HG03439 (cell line): ENCODE measurements around the gene UNKL.
A peak's percentile ranks its signal among the peaks of the same experiment; 100 is the strongest.

Experiments
- ATAC-seq: cut with Tn5 transposase; IDR thresholded peaks from one replicate; pipeline ENCODE4 v1.9.1; 2021; ENCODE audit warnings: mild to moderate bottlenecking, moderate library complexity; ENCODE audit not compliant: unreplicated experiment

The UNKL gene

DNA sequence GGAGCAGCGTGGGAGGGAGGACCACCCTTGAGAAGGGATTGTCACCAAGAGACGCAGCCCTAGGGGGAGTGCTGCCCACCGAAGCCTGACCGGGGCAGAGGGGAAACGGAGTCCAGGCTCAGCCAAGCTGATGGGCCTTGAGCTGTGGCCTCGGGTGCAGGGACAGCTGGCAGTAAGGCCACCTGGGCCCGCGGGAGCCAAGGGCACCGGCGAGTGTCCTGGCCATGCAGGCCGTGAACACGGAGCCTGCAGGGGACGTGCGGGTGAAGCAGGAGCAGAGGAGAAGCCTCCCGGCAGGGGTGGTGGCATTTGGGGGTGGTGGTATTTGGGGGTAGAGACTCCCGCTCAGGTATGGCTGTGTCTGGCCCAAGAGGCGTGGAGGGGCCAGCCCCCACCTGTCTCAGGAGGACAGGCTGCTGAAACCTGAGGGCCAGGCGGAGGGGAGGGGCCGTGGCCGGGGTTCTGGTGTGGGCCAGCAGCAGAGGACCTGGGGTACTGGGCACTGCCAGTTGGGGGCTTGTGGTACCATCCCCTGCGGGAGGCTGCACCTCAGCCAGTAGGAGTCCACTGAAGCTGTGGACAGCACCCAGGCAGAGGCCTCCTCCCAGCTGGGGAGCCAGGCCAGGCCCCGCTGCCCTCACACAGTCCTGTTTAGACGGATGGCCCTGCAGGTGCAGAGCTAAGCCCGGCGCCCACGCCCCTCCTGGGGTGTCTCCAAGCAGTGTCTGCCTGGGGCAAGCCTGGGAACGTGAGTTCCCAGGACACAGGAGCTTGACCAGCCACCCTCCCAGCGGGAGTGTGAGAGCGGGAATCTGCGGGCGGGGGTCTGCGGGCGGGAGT lies 58.2 kb downstream of the UNKL start:
- ATAC-seq: no peak

- ATAC-seq: no peak
These were observed 58.9 kb downstream of the UNKL start for GRCh38 chr16:1355591-1355990.

- ATAC-seq: no peak
These were observed 59.5 kb downstream of the UNKL start for GRCh38 chr16:1354815-1355540.

- ATAC-seq: peak; percentile 61
These were observed 62.7 kb downstream of the UNKL start, which contains the start of the genes GNPTG and TSR3 for GRCh38 chr16:1351582-1352362. Gene GNPTG (plus strand): TSS chr16:1351931. CDS start chr16:1351966, 35 bp downstream. Gene TSR3 (minus strand): TSS chr16:1351878. CDS start chr16:1351804, 74 bp downstream.

DNA sequence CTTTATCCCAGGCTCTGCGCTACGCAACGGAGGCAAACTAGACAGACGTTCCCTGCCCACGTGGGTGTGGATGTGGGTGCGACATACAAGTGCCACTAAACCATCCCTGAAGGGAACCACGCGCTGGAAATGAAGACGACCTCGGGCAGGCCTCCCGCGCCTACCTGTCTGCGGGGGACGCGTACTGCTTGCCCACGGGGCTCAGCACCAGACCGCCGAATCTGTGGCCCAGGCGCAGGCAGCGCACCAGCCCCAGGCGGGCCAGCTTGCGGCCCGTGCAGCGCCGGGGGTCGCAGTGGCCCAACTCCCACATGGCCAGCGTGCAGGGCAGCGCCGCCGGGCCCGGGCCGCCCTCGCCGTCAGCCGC lies 63.3 kb downstream of the UNKL start:
- ATAC-seq: peak; percentile 32

DNA sequence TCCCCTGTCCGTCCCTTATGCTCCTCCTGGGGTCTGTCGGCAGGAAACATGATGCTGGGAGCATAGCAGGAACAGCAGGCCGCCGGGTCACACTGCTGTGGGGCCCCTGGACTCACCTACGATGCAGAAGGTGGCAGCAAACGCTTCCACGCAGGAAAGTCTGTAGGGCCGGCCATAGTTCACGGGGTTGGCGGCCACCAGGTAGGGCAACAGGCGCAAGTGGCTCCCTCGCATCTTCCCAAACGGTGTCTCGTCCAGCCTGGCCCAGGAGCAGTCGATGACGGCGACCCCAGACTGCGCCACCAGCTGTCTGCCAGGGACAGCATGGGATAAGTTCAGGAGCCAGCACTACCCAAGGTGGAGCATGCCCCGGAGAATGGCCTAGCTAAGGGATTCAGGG lies 63.8 kb downstream of the UNKL start:
- ATAC-seq: no peak

DNA sequence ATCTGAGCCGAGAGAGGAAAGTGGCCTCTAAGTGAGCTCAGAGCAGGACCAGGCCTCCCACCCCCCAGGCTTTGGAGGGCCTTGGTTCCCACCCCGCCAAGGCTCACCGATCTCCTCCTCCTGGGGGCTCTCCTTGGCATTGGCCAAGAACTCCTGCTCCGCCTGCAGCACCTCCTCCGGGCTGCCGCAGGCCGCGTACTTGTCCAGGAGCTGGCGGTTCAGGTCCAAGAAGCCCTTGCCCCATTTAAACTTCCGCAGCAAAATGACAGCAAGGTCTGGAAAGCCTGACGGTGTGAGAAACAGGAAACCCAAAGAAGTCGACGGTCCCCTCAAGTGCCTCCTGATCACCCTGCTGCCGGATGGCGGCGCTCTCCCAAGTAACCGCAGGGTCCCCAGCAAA lies 64.6 kb downstream of the UNKL start:
- no peak for ATAC-seq

DNA sequence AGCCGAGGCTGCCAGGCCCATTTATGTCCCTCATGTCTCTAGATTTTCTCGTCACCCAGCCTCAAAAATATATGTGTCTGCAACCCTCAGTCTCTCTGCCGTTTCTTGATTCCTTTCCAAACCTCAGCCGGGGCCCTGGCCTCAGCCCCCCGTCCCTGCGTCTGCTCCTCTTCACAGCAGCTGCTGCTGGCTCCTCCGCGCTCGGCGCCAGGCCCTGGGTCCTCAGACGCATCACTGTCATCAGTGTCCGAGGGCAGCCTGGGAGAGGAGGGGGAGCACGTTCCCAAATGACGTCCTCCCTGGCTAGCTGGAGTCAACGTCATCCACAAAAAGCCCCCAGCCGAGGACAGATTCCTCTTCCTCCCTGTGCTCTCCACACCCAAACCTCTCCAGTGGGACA lies 65.2 kb downstream of the UNKL start:
- no peak for ATAC-seq

DNA sequence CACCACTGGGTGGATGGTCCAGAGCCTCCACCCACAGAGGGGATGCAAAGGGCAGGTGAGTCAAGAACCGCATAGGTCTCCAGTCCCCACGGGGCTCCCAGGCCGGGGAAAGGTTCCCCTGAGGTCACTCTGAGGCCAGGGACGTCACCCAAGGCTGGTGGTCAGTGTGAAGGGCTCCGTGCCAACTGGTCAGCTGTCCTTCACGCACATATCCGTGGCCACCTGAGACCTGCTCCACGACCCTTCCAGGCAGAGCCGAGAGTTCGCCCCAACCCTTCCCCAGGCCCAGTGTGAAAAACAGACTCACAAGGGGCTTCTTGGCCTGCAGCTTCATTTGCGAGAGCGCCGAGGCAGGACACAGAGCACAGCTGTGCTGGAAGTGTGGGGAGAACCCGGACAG lies 65.6 kb downstream of the UNKL start:
- no peak for ATAC-seq

DNA sequence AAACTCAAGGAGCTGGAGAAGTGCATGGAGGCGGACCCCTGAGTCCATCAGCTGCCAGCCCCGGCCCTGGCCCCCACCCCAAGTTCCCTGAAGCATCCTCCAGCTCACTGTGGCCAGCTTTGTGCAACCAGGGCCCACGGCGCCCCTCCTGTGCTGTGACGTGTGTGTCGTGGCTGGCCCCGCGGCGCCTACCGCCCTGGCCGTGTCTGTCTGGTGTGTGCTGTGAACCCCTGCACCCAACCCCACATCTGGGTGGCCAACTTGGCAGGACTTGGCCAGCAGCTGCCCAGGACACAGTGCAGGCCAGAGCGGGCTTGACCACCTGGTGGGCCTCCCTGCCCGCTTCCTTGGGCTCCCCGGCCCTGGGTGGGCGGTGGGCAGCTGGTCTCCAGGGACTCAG lies 66.1 kb downstream of the UNKL start:
- ATAC-seq: no peak

GRCh38 chr16:1347962-1348361 lies 66.5 kb downstream of the UNKL start:
- no peak for ATAC-seq

DNA sequence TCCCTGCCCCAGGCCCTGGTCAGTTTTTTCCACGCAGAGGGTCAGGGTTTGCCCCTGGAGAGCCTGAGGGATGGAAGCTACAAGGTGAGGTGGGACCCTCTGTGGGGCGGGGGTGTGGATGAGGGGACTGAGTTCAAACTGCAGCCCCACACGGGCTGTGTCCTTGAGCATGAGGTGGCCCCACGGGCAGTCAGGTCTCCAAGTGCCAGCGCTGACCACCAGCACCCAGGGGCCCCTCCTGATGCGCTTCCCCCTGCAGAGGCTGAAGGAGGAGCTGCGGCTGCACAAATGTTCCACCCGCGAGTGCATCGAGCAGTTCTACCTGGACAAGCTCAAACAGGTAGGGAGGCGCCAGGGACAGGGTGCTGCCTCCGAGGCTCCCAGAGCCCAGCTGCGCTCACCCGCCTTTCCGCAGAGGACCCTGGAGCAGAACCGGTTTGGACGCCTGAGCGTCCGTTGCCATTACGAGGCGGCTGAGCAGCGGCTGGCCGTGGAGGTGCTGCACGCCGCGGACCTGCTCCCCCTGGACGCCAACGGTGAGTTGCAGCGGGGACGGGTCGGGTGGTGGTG lies 67.1 kb downstream of the UNKL start:
- no peak for ATAC-seq

GRCh38 chr16:1346422-1347285 lies 67.8 kb downstream of the UNKL start:
- no peak for ATAC-seq

GRCh38 chr16:1345651-1346421 lies 68.7 kb downstream of the UNKL start:
- ATAC-seq: no peak

DNA sequence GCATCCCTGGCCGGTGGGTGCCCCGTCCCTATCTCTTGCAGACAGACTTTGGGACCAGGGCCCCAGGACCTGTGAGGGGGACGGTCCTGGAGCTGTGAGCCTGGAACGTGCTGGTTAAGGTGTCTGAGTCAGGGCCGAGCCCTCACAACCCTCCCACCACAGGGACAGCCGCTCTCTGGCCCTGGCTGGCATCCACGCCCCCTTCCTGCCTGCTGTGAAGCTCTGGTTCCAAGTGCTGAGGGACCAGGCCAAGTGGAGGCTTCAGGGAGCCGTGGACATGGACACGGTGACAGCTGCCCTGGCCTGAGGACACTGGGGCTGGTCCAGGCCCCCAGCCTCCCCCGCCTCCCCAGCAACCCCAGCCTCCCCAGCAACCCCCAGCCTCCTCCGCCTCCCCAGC lies 69.4 kb downstream of the UNKL start:
- ATAC-seq: no peak

DNA sequence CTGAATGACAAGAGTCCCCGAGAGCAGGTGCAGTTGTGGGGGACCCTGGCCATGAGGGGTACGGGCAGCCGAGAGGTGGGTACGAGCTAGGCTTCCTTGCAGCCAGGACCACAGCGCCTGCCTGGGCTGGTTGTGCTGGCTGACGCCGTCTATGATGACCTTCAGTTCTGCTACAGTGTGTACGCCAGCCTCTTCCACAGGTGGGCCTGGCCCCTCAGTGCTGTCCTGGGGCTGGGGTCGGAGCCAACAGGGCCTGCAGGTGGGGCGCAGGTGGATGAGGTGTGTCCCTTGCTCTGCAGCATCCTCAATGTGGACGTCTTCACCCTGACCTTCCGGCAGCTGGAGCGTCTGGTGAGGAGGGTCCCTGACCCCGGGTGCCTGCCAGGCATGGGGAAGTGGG lies 70.0 kb downstream of the UNKL start:
- ATAC-seq: no peak

GRCh38 chr16:1343428-1344242 lies 70.9 kb downstream of the UNKL start:
- no peak for ATAC-seq
